SK-N-SH (cell line): ENCODE measurements around the gene IL1F10. TPM values are rescaled to one million over a fixed set of nuclear protein-coding genes. Genes with fewer than 3 reads are reported as not detected.

Experiments used
- CTCF ChIA-PET: fragments of 300-600, 350-600 bp; formaldehyde crosslinking; extraction: SDS; loops from one replicate; lab custom pipeline; 2021; lab: Yijun Ruan, JAX
- POLR2A ChIA-PET: fragments of 350-600 bp; sonication (Branson Sonifier 250); formaldehyde crosslinking; extraction: SDS; loops from one replicate; lab custom pipeline; 2020; ENCODE audit warnings: antibody characterized with exemption, inconsistent platforms; lab: Yijun Ruan, JAX
- DNase-seq: peaks from one replicate; pipeline ENCODE4 v3.0.0; 2012
- H2AFZ ChIP-seq: fragments of 200-600 bp; sonication (generic); 2 replicates; pipeline ENCODE4 v1.8.1; 2016; ENCODE audit warnings: antibody characterized with exemption, mild to moderate bottlenecking, low read depth
- H3F3A ChIP-seq: fragments of 200-600 bp; sonication (generic); replicated peaks from 2 replicates; pipeline ENCODE3; 2016; ENCODE audit warnings: antibody characterized with exemption, mild to moderate bottlenecking; ENCODE audit not compliant: insufficient read depth
- H3K27ac ChIP-seq, 2 experiments: fragments of 200-500 bp in 1 of 2; fragments of 200-600 bp in 1 of 2; sonication (Bioruptor generic) in 1 of 2; sonication (generic), shearing (Covaris generic) in 1 of 2; 2 replicates each; pipeline versions ENCODE4 v1.5.1 to v1.6.1; 2014 to 2016; ENCODE audit warnings: low read depth in 2 of 2, inconsistent platforms in 1 of 2, low read length in 1 of 2, mild to moderate bottlenecking in 1 of 2, mixed read lengths in 1 of 2
- H3K27me3 ChIP-seq: fragments of 200-600 bp; sonication (generic), shearing (Covaris generic); 2 replicates; pipeline ENCODE4 v1.6.1; 2016; ENCODE audit warnings: mixed run types; ENCODE audit not compliant: insufficient read depth
- H3K36me3 ChIP-seq, 2 experiments: fragments of 200-500 bp in 1 of 2; fragments of 200-600 bp in 1 of 2; sonication (Bioruptor generic) in 1 of 2; sonication (generic) in 1 of 2; replicated peaks in 1 of 2; 2 replicates each; pipeline versions ENCODE3 to v1.5.1; 2014 to 2016; ENCODE audit warnings: low read length in 1 of 2, mild to moderate bottlenecking in 1 of 2; ENCODE audit not compliant: insufficient read depth in 2 of 2, control insufficient read depth in 1 of 2
- H3K4me1 ChIP-seq, 2 experiments: fragments of 200-500 bp in 1 of 2; fragments of 200-600 bp in 1 of 2; sonication (Bioruptor generic) in 1 of 2; sonication (generic), shearing (Covaris generic) in 1 of 2; 2 replicates each; pipeline versions ENCODE4 v1.5.1 to v1.6.1; 2014 to 2016; ENCODE audit warnings: low read depth in 1 of 2, low read length in 1 of 2, mixed run types in 1 of 2; ENCODE audit not compliant: insufficient read depth in 2 of 2, control insufficient read depth in 1 of 2
- H3K4me2 ChIP-seq: fragments of 200-600 bp; sonication (generic), shearing (Covaris generic); 2 replicates; pipeline ENCODE4 v1.6.1; 2017; ENCODE audit warnings: mixed run types
- H3K4me3 ChIP-seq, 2 experiments: fragments of 200-500 bp in 1 of 2; fragments of 200-600 bp in 1 of 2; sonication (Bioruptor generic) in 1 of 2; sonication (generic), shearing (Covaris generic) in 1 of 2; 2 replicates each; pipeline versions ENCODE4 v1.5.1 to v1.8.1; 2014 to 2016; ENCODE audit warnings: low read depth in 2 of 2, inconsistent platforms in 1 of 2, low read length in 1 of 2, mild to moderate bottlenecking in 1 of 2, mixed read lengths in 1 of 2, moderate library complexity in 1 of 2
- H3K79me2 ChIP-seq: fragments of 200-600 bp; sonication (generic); 2 replicates; pipeline ENCODE4 v1.8.1; 2017; ENCODE audit warnings: mild to moderate bottlenecking; ENCODE audit not compliant: insufficient read depth
- H3K9ac ChIP-seq: fragments of 200-600 bp; sonication (generic); 2 replicates; pipeline ENCODE4 v1.6.1; 2017; ENCODE audit warnings: mixed run types
- H3K9me2 ChIP-seq: fragments of 200-600 bp; sonication (generic); 2 replicates; pipeline ENCODE4 v1.6.1; 2017; ENCODE audit warnings: mixed run types
- H3K9me3 ChIP-seq: fragments of 200-600 bp; sonication (generic); 2 replicates; pipeline ENCODE4 v1.6.1; 2017; ENCODE audit warnings: mixed run types, mild to moderate bottlenecking, moderate library complexity
- H4K20me1 ChIP-seq: fragments of 200-600 bp; sonication (generic); 2 replicates; pipeline ENCODE4 v1.6.1; 2017; ENCODE audit warnings: mild to moderate bottlenecking, mixed run types; ENCODE audit not compliant: insufficient read depth
- ELF1 ChIP-seq: IDR thresholded peaks from 2 replicates; pipeline ENCODE4 v1.4.0; 2012
- EP300 ChIP-seq, 2 experiments: IDR thresholded peaks; 2 replicates each; pipeline versions ENCODE4 v1.4.0 to v1.6.1; 2012; ENCODE audit warnings: borderline replicate concordance in 1 of 2, low read depth in 1 of 2, low read length in 1 of 2
- EZH2phosphoT487 ChIP-seq: fragments of 200-600 bp; sonication (generic); IDR thresholded peaks from 2 replicates; pipeline ENCODE4 v1.6.1; 2017; ENCODE audit warnings: low read depth, mixed run types, mild to moderate bottlenecking, antibody characterized with exemption, moderate library complexity, borderline replicate concordance
- FOSL2 ChIP-seq: IDR thresholded peaks from 2 replicates; pipeline ENCODE4 v1.4.0; 2012; ENCODE audit warnings: low read depth, mild to moderate bottlenecking, moderate library complexity, borderline replicate concordance
- MEF2A ChIP-seq: IDR thresholded peaks from 2 replicates; pipeline ENCODE4 v1.4.0; 2012; ENCODE audit warnings: low read depth, borderline replicate concordance
- MXI1 ChIP-seq: IDR thresholded peaks from 2 replicates; pipeline ENCODE4 v1.6.1; 2012; ENCODE audit warnings: mild to moderate bottlenecking, low read depth, low read length, improper control_type of control experiment
- NFIC ChIP-seq: IDR thresholded peaks from 2 replicates; pipeline ENCODE4 v1.4.0; 2012; ENCODE audit warnings: borderline replicate concordance
- POLR2AphosphoS5 ChIP-seq: IDR thresholded peaks from 2 replicates; pipeline ENCODE4 v1.6.1; 2012; ENCODE audit warnings: low read depth, low read length
- RAD21 ChIP-seq: IDR thresholded peaks from 2 replicates; pipeline ENCODE4 v1.6.1; 2012; ENCODE audit warnings: mild to moderate bottlenecking, low read length
- RCOR1 ChIP-seq: fragments of 150-350 bp; IDR thresholded peaks from 2 replicates; pipeline ENCODE4 v1.6.1; 2017; ENCODE audit warnings: antibody characterized with exemption, low read length
- RFX5 ChIP-seq: IDR thresholded peaks from 2 replicates; pipeline ENCODE4 v1.6.1; 2012; ENCODE audit warnings: mild to moderate bottlenecking, improper control_type of control experiment, low read length
- RXRA ChIP-seq: IDR thresholded peaks from 2 replicates; pipeline ENCODE4 v1.4.0; 2012; ENCODE audit warnings: low read depth, mild to moderate bottlenecking, borderline replicate concordance
- SIN3A ChIP-seq: IDR thresholded peaks from 2 replicates; pipeline ENCODE4 v1.6.1; 2012; ENCODE audit warnings: low read depth, mild to moderate bottlenecking, low read length, moderate library complexity, borderline replicate concordance
- YY1 ChIP-seq: IDR thresholded peaks from 2 replicates; pipeline ENCODE4 v1.4.0; 2012; ENCODE audit warnings: low read depth, mild to moderate bottlenecking
- ZBTB33 ChIP-seq: IDR thresholded peaks from 2 replicates; pipeline ENCODE4 v1.4.0; 2012; ENCODE audit warnings: low read depth, borderline replicate concordance
- WGBS: methylation state at CpG from one replicate; pipeline ENCODE4 v1.1.6; 2017; ENCODE audit warnings: low lambda C conversion rate; 5-methylcytosine and 5-hydroxymethylcytosine counted together
- polyA plus RNA-seq, 3 experiments: library from polyadenylated mRNA; depleted of rRNA; stranded (reverse); fragments of >200 nt; gene quantifications; 2 replicates each; pipeline ENCODE4 v1.2.3, GENCODE V29; 2012
- TF ChIP-seq, protein P1 (sequence below): fragments of 200-600 bp; sonication (generic); IDR thresholded peaks from 2 replicates; pipeline ENCODE4 v1.6.1; 2017; ENCODE audit warnings: antibody characterized with exemption, mild to moderate bottlenecking, moderate library complexity
- TF ChIP-seq, protein P2 (sequence below): IDR thresholded peaks from 2 replicates; pipeline ENCODE4; 2012
- TF ChIP-seq, protein P3 (sequence below): fragments of 150-350 bp; IDR thresholded peaks from 2 replicates; pipeline ENCODE4 v1.6.1; 2017; ENCODE audit warnings: antibody characterized with exemption, low read length, low read depth, borderline replicate concordance
- TF ChIP-seq, protein P4 (sequence below): fragments of 150-350 bp; IDR thresholded peaks from 2 replicates; pipeline ENCODE4 v1.6.1; 2016; ENCODE audit warnings: mild to moderate bottlenecking, low read depth, low read length

IL1F10 gene
- polyA plus RNA-seq, 1 of the 3 experiments (the other 2 are of a cell fraction) = not detected

GRCh38 chr2:113075600-113075999 is 7.8 kb downstream of the IL1F10 start:
- no peak overlapping the region for H3K4me2 ChIP-seq
- H3K9me3 ChIP-seq = no peaks in the 10 kb centered on the region
- no peak overlapping the region for H3K4me3 ChIP-seq
- H3K27ac ChIP-seq = no peak overlapping the region
- H3K4me1 ChIP-seq = no peaks in the 10 kb centered on the region
- TF ChIP-seq, protein P1, sequence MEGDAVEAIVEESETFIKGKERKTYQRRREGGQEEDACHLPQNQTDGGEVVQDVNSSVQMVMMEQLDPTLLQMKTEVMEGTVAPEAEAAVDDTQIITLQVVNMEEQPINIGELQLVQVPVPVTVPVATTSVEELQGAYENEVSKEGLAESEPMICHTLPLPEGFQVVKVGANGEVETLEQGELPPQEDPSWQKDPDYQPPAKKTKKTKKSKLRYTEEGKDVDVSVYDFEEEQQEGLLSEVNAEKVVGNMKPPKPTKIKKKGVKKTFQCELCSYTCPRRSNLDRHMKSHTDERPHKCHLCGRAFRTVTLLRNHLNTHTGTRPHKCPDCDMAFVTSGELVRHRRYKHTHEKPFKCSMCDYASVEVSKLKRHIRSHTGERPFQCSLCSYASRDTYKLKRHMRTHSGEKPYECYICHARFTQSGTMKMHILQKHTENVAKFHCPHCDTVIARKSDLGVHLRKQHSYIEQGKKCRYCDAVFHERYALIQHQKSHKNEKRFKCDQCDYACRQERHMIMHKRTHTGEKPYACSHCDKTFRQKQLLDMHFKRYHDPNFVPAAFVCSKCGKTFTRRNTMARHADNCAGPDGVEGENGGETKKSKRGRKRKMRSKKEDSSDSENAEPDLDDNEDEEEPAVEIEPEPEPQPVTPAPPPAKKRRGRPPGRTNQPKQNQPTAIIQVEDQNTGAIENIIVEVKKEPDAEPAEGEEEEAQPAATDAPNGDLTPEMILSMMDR = no peak
- TF ChIP-seq RCOR1 (no peak), RAD21 (no peak), NFIC (no peak), SIN3A (no peak), MEF2A (no peak), FOSL2 (no peak), MXI1 (no peak), RXRA (no peak), EZH2phosphoT487 (no peak), YY1 (no peak), POLR2AphosphoS5 (no peak), EP300 (IDR thresholded peaks at IDR 0.05; ENCODE audit: borderline replicate concordance in 1 of 2, low read depth in 1 of 2, low read length in 1 of 2) (no peak), RFX5 (no peak), ELF1 (no peak), ZBTB33 (no peak)
- TF ChIP-seq, protein P2, sequence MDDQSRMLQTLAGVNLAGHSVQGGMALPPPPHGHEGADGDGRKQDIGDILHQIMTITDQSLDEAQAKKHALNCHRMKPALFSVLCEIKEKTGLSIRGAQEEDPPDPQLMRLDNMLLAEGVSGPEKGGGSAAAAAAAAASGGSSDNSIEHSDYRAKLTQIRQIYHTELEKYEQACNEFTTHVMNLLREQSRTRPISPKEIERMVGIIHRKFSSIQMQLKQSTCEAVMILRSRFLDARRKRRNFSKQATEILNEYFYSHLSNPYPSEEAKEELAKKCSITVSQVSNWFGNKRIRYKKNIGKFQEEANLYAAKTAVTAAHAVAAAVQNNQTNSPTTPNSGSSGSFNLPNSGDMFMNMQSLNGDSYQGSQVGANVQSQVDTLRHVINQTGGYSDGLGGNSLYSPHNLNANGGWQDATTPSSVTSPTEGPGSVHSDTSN = no peak
- TF ChIP-seq, protein P3, sequence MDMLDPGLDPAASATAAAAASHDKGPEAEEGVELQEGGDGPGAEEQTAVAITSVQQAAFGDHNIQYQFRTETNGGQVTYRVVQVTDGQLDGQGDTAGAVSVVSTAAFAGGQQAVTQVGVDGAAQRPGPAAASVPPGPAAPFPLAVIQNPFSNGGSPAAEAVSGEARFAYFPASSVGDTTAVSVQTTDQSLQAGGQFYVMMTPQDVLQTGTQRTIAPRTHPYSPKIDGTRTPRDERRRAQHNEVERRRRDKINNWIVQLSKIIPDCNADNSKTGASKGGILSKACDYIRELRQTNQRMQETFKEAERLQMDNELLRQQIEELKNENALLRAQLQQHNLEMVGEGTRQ = no peak
- TF ChIP-seq, protein P4, sequence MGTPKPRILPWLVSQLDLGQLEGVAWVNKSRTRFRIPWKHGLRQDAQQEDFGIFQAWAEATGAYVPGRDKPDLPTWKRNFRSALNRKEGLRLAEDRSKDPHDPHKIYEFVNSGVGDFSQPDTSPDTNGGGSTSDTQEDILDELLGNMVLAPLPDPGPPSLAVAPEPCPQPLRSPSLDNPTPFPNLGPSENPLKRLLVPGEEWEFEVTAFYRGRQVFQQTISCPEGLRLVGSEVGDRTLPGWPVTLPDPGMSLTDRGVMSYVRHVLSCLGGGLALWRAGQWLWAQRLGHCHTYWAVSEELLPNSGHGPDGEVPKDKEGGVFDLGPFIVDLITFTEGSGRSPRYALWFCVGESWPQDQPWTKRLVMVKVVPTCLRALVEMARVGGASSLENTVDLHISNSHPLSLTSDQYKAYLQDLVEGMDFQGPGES = no peak
- TF ChIP-seq, all 33 proteins: peak for 0
- Histone ChIP-seq H2AFZ (no peak overlapping the region), H3F3A (no peaks in the 10 kb centered on the region), H3K79me2 (no peaks in the 10 kb centered on the region), H3K36me3 (no peaks in the 10 kb centered on the region), H3K9ac (no peak overlapping the region), H3K9me2 (no peaks in the 10 kb centered on the region), H3K27me3 (no peaks in the 10 kb centered on the region; the same call in 1 of the 2 replicates), H4K20me1 (no peaks in the 10 kb centered on the region)
- no peak for DNase-seq
- ChIA-PET POLR2A (no interaction called here), CTCF (interaction anchor here (0.8 to 1.4 kb wide), 3 partner anchors 10 to 63 kb away, joined by 3 to 4 read pairs (median 4); no protein-coding TSS in a partner anchor)
- WGBS = 7% methylated on average over 3 of the region's 3 CpGs
